ENCODE measurements around the gene CCNJL.

DNA sequence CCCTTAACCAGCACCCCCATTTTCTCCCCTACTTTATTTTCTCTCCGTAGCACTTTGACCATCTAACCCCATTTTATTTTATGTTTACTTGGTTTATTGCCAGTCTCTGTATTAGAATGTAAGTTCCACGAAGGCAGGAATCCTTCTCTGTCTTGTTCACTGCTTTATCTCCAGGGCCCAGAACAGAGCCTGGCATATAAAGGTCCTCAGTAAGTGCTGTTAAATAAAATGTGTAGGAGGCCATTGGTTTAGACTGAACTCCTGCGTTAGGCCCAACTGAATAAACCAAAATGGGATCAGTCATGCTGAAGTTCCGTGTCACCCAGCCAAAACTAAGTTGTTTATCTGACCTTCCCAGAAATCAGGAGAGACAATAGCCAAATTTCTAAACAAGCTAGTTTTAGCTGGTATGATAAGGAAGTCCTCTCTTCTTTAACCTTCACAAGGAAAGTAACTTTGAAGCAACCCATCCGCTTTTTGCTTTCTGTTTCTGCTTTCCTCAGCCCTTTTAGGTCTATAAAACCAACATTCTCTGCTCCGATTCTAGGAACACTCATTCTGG, 29.0 kb upstream of the CCNJL start:
- TF ChIP-seq, protein P1, sequence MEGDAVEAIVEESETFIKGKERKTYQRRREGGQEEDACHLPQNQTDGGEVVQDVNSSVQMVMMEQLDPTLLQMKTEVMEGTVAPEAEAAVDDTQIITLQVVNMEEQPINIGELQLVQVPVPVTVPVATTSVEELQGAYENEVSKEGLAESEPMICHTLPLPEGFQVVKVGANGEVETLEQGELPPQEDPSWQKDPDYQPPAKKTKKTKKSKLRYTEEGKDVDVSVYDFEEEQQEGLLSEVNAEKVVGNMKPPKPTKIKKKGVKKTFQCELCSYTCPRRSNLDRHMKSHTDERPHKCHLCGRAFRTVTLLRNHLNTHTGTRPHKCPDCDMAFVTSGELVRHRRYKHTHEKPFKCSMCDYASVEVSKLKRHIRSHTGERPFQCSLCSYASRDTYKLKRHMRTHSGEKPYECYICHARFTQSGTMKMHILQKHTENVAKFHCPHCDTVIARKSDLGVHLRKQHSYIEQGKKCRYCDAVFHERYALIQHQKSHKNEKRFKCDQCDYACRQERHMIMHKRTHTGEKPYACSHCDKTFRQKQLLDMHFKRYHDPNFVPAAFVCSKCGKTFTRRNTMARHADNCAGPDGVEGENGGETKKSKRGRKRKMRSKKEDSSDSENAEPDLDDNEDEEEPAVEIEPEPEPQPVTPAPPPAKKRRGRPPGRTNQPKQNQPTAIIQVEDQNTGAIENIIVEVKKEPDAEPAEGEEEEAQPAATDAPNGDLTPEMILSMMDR (IDR thresholded peaks at IDR 0.05): no peak
- no peak for TF ChIP-seq ZFX (IDR thresholded peaks at IDR 0.05; ENCODE audit: borderline replicate concordance)

Data from 22Rv1 (cell line).